ENCODE data around the gene COQ9.

The COQ9 gene

DNA sequence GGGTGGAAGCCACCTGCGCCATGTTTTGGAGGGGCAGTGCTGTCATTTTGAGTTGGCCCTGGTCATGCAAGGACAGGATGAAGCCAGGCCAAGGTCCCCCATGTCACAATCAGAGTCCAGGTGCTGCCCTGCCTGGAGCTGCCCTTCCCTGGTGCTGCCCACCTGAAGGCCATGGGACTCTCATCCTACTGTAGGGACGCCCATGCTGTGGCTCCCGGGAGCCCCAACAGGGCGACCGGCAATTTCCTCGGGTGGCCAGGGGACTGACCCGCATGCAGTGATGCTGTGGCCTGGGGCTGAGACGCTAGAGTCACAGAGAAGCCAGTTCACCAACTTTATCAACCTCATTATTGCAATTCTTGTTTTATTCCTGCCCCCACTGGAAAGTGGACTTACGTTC lies 34.7 kb upstream of the COQ9 start:
- Histone ChIP-seq H3K4me1 (ENCODE audit: control insufficient read depth, insufficient read depth, low read length) (peaks cover 19% of the 10 kb centered on the region), H3K36me3 (ENCODE audit: control insufficient read depth, insufficient read depth, low read length) (no peaks in the 10 kb centered on the region), H3K9me3 (ENCODE audit: control insufficient read depth, low read length) (no peaks in the 10 kb centered on the region), H3K27me3 (ENCODE audit: control insufficient read depth, insufficient read depth, low read length) (peaks cover 2% of the 10 kb centered on the region), H3K9ac (ENCODE audit: low read length) (no peak overlapping the region), H3K4me3 (ENCODE audit: low read length) (no peak overlapping the region)

GRCh38 chr16:57413301-57413730 lies 34.0 kb upstream of the COQ9 start:
- H3K4me1 ChIP-seq (ENCODE audit: control insufficient read depth, insufficient read depth, low read length): peaks cover 25% of the 10 kb centered on the region
- no peak overlapping the region for H3K9ac ChIP-seq (ENCODE audit: low read length)
- H3K27me3 ChIP-seq (ENCODE audit: control insufficient read depth, insufficient read depth, low read length): peaks cover 2% of the 10 kb centered on the region
- no peaks in the 10 kb centered on the region for H3K36me3 ChIP-seq (ENCODE audit: control insufficient read depth, insufficient read depth, low read length)
- no peak overlapping the region for H3K4me3 ChIP-seq (ENCODE audit: low read length)
- no peaks in the 10 kb centered on the region for H3K9me3 ChIP-seq (ENCODE audit: control insufficient read depth, low read length)

- peaks cover 28% of the 10 kb centered on the region for H3K4me1 ChIP-seq (ENCODE audit: control insufficient read depth, insufficient read depth, low read length)
- no peak overlapping the region for H3K4me3 ChIP-seq (ENCODE audit: low read length)
- H3K9me3 ChIP-seq (ENCODE audit: control insufficient read depth, low read length): no peaks in the 10 kb centered on the region
- peaks cover 2% of the 10 kb centered on the region for H3K27me3 ChIP-seq (ENCODE audit: control insufficient read depth, insufficient read depth, low read length)
- H3K9ac ChIP-seq (ENCODE audit: low read length): no peak overlapping the region
- H3K36me3 ChIP-seq (ENCODE audit: control insufficient read depth, insufficient read depth, low read length): no peaks in the 10 kb centered on the region
Observed at GRCh38 chr16:57413733-57414132, 33.5 kb upstream of the COQ9 start.

DNA sequence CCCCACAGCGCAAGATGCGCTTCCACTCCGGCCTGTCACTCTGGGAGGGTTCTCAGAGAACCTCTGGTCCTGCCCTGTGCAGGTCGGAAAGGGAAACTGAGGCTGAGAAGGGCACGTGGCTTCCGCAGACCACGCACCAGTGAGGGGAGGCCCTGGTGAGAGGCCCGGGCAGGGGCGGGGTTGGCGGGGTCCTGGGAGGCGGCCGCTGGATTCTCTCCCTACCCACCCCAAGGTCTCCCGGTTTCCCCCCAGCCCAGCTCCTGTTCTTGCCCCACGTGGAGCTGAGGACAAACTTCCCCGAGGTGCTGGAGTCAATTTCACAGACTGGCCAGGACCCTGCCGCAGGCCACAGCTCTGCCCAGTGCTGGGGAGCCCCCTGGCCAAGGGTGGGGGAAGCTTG lies 31.2 kb upstream of the COQ9 start:
- no peak overlapping the region for H3K9ac ChIP-seq (ENCODE audit: low read length)
- no peak overlapping the region for H3K4me3 ChIP-seq (ENCODE audit: low read length)
- H3K9me3 ChIP-seq (ENCODE audit: control insufficient read depth, low read length): no peaks in the 10 kb centered on the region
- H3K36me3 ChIP-seq (ENCODE audit: control insufficient read depth, insufficient read depth, low read length): no peaks in the 10 kb centered on the region
- H3K4me1 ChIP-seq (ENCODE audit: control insufficient read depth, insufficient read depth, low read length): peaks cover 27% of the 10 kb centered on the region
- H3K27me3 ChIP-seq (ENCODE audit: control insufficient read depth, insufficient read depth, low read length): peaks cover 2% of the 10 kb centered on the region

DNA sequence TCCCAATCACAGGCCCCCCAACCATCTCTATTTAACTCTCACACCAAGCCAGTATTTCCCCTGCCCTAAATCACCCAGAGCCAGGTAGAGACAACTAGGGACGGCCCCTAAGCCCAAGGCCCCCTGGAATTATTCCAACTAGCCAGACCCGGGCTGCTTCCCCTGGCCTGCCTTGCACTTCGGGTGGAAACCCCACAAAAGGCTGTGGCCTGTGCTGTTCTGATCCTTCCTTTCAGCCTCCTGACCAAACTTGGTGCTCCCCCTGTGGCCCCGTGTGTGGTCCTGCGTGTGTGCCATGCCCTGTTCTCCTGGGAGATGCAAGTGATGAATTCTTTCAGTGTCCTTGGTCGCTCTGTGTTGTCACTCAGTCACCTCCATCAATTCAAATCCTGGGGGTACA lies 27.8 kb upstream of the COQ9 start:
- no peak overlapping the region for H3K4me3 ChIP-seq (ENCODE audit: low read length)
- H3K9ac ChIP-seq (ENCODE audit: low read length): peak overlapping the region; percentile 43
- no peaks in the 10 kb centered on the region for H3K36me3 ChIP-seq (ENCODE audit: control insufficient read depth, insufficient read depth, low read length)
- H3K27me3 ChIP-seq (ENCODE audit: control insufficient read depth, insufficient read depth, low read length): no peaks in the 10 kb centered on the region
- H3K9me3 ChIP-seq (ENCODE audit: control insufficient read depth, low read length): no peaks in the 10 kb centered on the region
- peaks cover 27% of the 10 kb centered on the region for H3K4me1 ChIP-seq (ENCODE audit: control insufficient read depth, insufficient read depth, low read length)

DNA sequence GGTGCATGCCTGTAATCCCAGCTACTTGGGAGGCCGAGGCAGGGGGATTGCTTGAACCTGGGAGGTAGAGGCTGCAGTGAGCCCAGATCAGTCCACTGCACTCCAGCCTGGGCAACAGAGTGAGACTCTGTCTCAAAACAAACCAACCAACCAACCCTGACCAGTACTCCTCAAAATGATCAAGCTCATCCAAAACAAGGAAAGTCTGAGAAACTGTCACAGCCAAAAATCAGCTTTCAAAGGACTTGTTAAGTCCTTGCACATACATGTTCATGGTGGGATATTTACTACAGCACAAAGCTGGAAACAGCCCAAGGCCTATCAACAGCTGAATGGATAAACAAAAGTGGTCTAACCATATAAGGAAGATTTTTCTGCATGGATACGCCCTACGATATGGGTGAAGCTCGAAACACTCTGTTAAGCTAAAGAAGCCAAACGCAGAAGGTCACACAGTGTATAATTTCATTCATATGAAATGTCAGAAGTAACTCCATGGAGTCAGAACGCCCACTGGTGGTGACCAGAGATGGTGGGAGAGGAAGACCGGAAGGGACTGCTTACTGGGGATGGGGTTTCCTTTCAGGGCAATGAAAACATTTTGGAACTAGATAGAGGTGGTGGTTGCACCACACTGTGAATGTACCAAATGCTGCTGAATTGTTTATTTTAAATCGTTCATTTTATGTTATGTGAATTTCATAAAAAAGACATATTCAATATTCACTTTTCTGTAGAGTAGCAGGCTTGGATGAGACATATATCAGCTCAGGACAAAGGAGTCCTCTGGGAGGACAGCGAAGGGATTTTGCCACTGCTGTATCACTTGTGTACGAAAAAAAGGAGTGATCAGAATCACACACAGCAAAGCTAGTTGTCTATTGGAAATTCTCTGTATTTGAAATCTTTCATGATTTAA lies 25.0 kb upstream of the COQ9 start:
- Histone ChIP-seq H3K27me3 (ENCODE audit: control insufficient read depth, insufficient read depth, low read length) (no peaks in the 10 kb centered on the region), H3K9me3 (ENCODE audit: control insufficient read depth, low read length) (no peaks in the 10 kb centered on the region), H3K4me1 (ENCODE audit: control insufficient read depth, insufficient read depth, low read length) (peaks cover 18% of the 10 kb centered on the region), H3K36me3 (ENCODE audit: control insufficient read depth, insufficient read depth, low read length) (no peaks in the 10 kb centered on the region), H3K4me3 (ENCODE audit: low read length) (no peak overlapping the region), H3K9ac (ENCODE audit: low read length) (no peak overlapping the region)

DNA sequence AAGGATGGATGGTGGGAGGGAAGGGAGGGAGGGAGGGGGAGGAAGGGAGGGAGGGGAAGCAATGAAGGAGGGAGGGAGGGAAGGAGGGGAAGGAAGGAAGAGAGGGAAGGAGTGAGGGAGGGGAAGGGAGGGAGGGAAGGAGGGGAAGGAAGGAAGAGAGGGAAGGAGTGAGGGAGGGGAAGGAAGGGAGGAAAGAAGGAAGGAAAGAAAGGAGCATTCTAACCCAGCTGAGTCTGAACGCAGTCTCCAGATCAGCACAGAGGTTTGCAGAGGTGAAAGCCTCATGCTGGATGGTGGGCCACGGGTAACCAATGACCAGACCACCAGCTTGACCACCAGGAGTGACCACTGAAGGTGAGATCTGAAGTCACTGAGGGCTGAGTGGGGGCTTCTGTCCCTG lies 24.1 kb upstream of the COQ9 start:
- no peak overlapping the region for H3K4me3 ChIP-seq (ENCODE audit: low read length)
- peaks cover 10% of the 10 kb centered on the region for H3K4me1 ChIP-seq (ENCODE audit: control insufficient read depth, insufficient read depth, low read length)
- no peaks in the 10 kb centered on the region for H3K36me3 ChIP-seq (ENCODE audit: control insufficient read depth, insufficient read depth, low read length)
- no peaks in the 10 kb centered on the region for H3K9me3 ChIP-seq (ENCODE audit: control insufficient read depth, low read length)
- H3K9ac ChIP-seq (ENCODE audit: low read length): no peak overlapping the region
- no peaks in the 10 kb centered on the region for H3K27me3 ChIP-seq (ENCODE audit: control insufficient read depth, insufficient read depth, low read length)

DNA sequence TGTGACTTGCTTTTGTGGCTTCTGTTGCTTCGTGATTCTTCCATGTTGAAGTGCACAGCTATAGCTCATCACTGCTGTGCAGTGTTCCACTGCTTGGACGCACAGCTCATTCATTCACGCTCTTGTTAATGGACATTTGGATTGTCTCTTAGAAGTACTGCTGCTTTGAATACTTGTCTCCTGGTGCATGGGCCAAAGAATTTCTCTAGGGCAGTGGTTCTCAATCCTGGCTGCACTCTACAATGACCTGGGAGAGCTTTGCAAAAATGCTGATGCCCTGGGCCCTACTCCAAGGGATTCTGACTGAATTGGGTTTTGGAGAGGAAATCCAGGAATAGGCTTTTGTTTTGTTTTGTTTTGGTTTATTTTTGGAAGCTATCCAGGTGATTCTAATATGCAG lies 22.7 kb upstream of the COQ9 start:
- Histone ChIP-seq H3K9me3 (ENCODE audit: control insufficient read depth, low read length) (no peaks in the 10 kb centered on the region), H3K9ac (ENCODE audit: low read length) (no peak overlapping the region), H3K27me3 (ENCODE audit: control insufficient read depth, insufficient read depth, low read length) (no peaks in the 10 kb centered on the region), H3K4me1 (ENCODE audit: control insufficient read depth, insufficient read depth, low read length) (no peaks in the 10 kb centered on the region), H3K4me3 (ENCODE audit: low read length) (no peak overlapping the region), H3K36me3 (ENCODE audit: control insufficient read depth, insufficient read depth, low read length) (no peaks in the 10 kb centered on the region)

- Histone ChIP-seq H3K9me3 (ENCODE audit: control insufficient read depth, low read length) (no peaks in the 10 kb centered on the region), H3K4me1 (ENCODE audit: control insufficient read depth, insufficient read depth, low read length) (no peaks in the 10 kb centered on the region), H3K36me3 (ENCODE audit: control insufficient read depth, insufficient read depth, low read length) (peaks cover 9% of the 10 kb centered on the region), H3K27me3 (ENCODE audit: control insufficient read depth, insufficient read depth, low read length) (no peaks in the 10 kb centered on the region), H3K9ac (ENCODE audit: low read length) (no peak overlapping the region), H3K4me3 (ENCODE audit: low read length) (no peak overlapping the region)
Observed at GRCh38 chr16:57426356-57426755, 20.9 kb upstream of the COQ9 start.

DNA sequence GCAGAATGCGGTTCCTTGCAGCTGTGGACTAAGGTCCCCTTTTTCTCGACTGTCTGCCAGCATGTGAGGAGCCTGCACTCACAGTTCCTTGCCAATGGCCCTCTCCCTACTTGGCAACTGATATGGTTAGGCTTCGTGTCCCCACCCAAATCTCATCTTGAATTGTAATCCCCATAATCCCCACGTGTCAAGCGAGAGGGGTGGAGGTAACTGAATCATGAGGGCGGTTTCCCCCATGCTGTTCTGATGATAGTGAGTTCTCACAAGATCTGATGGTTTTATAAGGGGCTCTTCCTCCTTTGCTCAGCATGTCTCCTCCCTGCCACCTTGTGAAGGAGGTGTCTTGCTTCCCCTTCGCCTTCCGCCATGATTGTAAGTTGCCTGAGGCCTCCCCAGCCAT lies 20.0 kb upstream of the COQ9 start:
- peaks cover 9% of the 10 kb centered on the region for H3K36me3 ChIP-seq (ENCODE audit: control insufficient read depth, insufficient read depth, low read length)
- H3K4me1 ChIP-seq (ENCODE audit: control insufficient read depth, insufficient read depth, low read length): no peaks in the 10 kb centered on the region
- H3K9me3 ChIP-seq (ENCODE audit: control insufficient read depth, low read length): no peaks in the 10 kb centered on the region
- H3K9ac ChIP-seq (ENCODE audit: low read length): no peak overlapping the region
- no peaks in the 10 kb centered on the region for H3K27me3 ChIP-seq (ENCODE audit: control insufficient read depth, insufficient read depth, low read length)
- no peak overlapping the region for H3K4me3 ChIP-seq (ENCODE audit: low read length)

- Histone ChIP-seq H3K36me3 (ENCODE audit: control insufficient read depth, insufficient read depth, low read length) (peaks cover 9% of the 10 kb centered on the region), H3K4me3 (ENCODE audit: low read length) (no peak overlapping the region), H3K27me3 (ENCODE audit: control insufficient read depth, insufficient read depth, low read length) (no peaks in the 10 kb centered on the region), H3K4me1 (ENCODE audit: control insufficient read depth, insufficient read depth, low read length) (no peaks in the 10 kb centered on the region), H3K9me3 (ENCODE audit: control insufficient read depth, low read length) (no peaks in the 10 kb centered on the region), H3K9ac (ENCODE audit: low read length) (no peak overlapping the region)
Observed at GRCh38 chr16:57427824-57428223, 19.5 kb upstream of the COQ9 start.

DNA sequence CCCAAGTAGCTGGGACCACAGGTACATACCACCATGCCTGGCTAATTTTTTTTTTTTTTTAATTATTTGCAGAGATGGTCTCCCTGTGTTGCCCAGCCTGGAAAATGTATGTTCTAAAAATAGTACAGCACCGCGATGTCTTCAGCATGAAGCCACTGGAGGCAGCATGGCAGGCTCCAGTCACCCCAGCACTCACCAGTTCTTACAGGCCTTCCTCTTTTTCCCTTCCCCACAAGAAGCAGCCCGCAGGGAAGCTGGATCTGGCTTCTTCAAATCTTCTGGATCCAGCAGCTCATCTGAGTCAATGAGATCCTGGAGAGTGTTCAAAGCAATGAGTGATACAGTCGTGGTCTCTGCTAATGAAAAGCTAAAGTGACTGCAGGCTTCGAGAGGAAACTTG lies 16.3 kb upstream of the COQ9 start:
- H3K9me3 ChIP-seq (ENCODE audit: control insufficient read depth, low read length): no peaks in the 10 kb centered on the region
- H3K27me3 ChIP-seq (ENCODE audit: control insufficient read depth, insufficient read depth, low read length): no peaks in the 10 kb centered on the region
- no peak overlapping the region for H3K9ac ChIP-seq (ENCODE audit: low read length)
- peaks cover 24% of the 10 kb centered on the region for H3K36me3 ChIP-seq (ENCODE audit: control insufficient read depth, insufficient read depth, low read length)
- no peaks in the 10 kb centered on the region for H3K4me1 ChIP-seq (ENCODE audit: control insufficient read depth, insufficient read depth, low read length)
- no peak overlapping the region for H3K4me3 ChIP-seq (ENCODE audit: low read length)

Measured in mucosa of stomach (tissue), 1 donor.